ENCODE data around the gene RSRP1.

Gene RSRP1

DNA sequence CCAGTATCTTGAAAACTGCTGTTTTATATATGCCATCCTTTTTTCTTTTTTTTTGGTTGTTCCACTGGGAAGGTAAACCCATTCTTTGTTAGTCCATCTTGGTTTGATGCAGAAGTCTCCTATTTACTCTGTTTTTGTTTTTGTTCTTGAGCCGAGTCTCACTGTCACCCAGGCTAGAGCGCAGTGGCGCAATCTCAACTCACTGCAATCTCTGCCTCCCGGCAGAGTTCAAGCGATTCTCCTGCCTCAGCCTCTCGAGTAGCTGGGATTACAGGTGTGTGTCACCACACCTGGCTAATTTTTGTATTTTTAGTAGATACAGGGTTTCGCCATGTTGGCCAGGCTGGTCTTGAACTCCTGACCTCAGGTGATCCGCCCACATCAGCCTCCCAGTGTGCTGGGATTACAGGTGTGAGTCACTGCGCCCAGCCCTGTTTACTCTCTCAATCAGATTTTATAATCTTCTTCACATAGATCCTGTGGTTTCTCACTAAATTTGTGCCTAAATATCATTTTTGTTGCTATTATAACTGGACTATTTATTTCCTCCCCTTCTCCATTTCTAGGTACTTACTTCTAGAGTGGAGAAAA lies 27.5 kb downstream of the RSRP1 start:
- no peak for DNase-seq (ENCODE audit: extremely low read depth in 1 of 2, low read depth in 1 of 2)

DNA sequence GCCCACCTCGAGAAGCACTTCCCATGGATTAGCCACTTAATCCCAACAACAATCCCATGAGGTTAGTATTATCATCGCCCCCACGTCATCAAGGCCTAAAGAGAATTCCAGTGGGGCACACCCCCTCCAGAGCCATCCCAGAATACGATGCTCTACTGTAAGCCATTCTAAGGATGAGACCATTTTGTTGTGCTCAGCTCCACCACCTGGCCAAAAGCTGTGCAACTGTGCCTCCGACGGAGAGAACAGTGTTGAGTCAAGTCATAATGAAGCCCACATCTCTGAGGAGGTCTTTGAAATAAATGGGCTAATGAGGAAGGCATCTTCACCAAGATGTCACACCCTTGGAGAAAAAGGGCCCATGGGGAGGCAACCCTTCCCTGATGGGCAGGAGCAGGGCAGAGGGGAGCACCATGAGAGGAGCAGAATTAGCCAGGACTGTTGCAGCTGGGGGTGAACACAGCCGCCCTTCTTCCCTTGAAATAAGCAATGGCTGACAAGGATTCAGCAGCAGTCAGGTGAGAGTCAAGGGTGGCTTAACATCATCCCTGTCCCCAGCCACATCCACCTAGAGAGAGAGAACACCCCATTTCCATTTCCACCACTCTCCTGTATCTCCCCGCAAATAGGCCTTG lies 29.5 kb downstream of the RSRP1 start:
- DNase-seq (ENCODE audit: extremely low read depth in 1 of 2, low read depth in 1 of 2), result no peak

DNA sequence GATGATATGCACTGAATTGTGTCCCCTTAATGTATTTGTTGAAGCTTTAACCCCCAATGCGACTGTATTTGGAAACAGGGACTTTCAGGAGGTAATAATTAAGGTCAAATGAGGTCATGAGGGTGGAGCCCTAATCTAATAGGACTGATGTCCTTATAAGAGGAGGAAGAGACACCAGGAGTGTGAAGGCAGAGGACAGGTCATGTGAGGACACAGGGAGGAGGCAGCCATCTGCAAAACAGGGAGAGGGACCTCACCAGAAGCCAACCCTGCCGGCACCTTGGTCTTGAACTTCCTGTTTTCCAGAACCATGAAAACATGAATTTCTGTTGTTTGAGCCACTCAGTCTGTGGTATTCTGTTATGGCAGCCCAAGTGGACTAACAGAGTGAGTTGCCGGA lies 30.2 kb downstream of the RSRP1 start:
- no peak for DNase-seq (ENCODE audit: extremely low read depth in 1 of 2, low read depth in 1 of 2)

DNA sequence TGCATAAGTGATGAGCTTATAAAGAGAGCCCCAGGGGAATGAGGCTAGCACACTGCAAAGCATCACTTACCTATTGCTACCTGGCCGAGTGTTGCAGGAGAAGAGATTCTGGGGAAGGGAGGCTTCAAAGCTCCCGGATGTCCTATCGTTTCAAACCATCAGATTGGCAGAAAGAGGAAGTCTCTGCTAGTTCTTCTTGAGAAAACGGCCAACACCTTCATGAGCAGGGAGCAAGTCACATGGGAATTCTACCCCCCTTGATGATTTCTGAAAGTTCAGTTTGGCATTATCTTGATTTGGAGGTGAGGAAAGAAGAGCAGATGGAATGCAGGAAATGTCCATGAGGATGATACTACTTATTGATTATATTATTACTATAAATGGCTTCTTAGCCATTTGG lies 31.1 kb downstream of the RSRP1 start:
- DNase-seq (ENCODE audit: extremely low read depth in 1 of 2, low read depth in 1 of 2), result no peak

DNA sequence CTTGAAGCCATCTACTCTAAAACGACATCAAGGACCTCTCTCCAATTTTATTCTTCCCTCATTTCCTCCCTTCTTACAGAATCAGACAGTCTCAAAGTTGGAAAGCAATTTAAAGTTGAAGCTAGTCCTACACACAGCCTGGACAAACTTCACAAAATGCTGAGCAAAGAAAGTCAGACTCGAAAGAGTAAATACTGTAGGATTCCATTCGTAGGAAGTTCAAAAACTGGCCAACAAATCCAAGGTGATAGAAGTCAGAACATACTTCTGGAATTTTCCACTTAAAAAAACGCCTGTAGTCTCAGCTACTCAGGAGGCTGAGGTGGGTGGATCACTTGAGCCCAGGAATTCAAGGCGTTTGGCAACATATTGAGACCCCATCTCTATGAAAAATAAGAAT lies 34.5 kb downstream of the RSRP1 start:
- DNase-seq (ENCODE audit: extremely low read depth in 1 of 2, low read depth in 1 of 2), result no peak

DNA sequence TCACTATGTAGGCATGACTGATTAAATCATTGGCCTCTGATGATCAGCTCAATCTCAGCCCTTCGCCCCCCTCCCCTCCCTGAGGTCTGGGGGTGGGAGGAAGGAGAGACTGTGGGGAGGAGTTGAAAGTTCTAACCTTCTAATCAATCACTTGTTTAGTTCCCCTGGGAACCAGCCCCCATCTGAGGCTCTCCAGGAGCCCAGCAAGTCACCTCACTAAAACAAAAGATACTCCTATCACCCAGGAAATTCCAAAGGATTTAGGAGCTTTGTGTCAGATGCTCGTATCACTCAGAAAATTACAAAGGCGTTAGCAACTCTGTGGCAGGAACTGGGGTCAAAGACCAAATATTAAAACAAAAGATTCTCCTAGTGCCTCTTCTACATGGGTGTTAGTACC lies 36.5 kb downstream of the RSRP1 start:
- no peak for DNase-seq (ENCODE audit: extremely low read depth in 1 of 2, low read depth in 1 of 2)

DNA sequence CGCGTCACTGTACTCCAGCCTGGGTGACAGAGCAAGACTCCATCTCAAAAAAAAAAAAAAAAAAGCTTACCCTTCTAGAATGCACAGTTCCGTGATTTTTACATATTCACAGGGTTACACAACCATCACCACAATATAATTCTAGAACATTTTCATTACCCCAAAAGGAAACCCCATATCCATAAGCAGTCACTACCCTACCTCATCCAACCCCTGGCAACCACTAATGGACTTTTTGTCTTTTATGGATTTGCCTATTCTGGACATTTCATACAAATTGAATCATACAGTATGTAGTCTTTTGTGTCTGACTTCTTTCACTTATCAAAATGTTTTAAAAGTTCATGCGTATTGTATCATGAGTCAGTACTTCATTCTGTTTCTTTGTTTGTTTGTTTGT lies 37.7 kb downstream of the RSRP1 start:
- DNase-seq (ENCODE audit: extremely low read depth in 1 of 2, low read depth in 1 of 2), result no peak

DNA sequence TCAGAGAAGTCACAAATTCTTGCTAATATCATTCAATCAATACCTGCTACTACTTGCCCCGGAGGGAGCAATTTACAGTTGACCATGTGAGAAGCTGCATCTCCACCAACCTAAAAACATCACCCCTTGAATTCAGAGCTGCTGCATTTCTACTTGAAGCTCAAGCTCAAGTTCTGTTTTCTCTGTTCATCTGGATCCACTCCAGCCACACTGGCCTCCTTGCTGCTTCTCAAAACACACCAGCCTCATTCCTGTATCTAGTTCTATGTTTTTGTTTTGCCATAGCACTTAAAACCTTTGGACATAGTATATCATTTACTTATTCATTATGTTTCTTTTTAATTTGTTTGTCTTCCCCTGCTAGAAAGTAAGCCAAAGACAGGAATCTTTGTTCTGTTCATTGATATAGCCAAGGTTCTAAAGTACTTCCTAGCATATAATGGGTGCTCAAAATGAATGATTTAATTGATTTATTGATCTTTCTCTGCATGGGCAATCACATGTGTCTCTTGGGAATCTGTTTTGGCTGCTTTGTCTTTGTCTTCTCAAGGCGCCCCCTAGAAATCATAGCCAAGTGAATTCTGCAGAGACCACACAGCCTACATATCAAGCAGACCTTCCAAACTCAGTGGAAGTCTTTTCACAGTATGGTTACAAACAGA lies 38.6 kb downstream of the RSRP1 start:
- no peak for DNase-seq (ENCODE audit: extremely low read depth in 1 of 2, low read depth in 1 of 2)

DNA sequence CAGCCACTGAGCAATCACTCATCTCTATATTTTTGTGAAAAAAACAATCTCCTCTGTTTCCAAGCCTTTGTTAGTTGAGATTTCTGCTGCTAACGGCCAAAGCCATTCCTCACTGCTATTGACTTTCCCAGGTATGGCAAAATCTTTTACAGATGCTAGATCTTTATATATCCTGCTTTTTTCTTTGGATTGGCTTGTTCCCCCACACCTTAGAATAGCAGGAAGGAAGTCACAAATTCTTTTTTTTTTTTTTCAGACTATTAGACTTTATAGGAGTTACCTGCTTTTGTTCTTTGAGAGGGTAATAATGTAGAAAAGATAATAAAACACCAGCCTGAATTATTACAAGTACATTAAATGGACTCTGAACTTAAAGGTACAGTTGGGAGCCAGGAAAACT lies 39.2 kb downstream of the RSRP1 start:
- no peak for DNase-seq (ENCODE audit: extremely low read depth in 1 of 2, low read depth in 1 of 2)

DNA sequence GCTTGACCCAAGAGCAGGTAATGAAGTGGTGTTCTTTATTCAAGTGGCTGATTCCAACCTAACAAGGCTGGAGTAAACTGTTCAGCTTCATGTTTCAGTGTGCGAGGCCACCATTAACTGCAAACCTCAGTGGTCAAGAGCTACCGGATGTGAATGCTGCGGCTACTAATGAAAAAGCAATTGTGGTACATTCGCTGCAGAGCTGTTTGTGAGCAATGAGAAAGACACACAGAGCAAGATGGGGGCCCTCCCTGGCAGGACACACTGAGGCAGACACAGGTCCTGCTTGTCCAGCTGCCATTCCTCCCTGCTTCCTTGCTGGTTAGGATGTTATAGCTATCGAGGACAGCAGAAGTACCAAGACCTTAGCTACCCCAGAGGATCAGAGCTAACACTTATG lies 41.1 kb downstream of the RSRP1 start:
- no peak for DNase-seq (ENCODE audit: extremely low read depth in 1 of 2, low read depth in 1 of 2)

DNA sequence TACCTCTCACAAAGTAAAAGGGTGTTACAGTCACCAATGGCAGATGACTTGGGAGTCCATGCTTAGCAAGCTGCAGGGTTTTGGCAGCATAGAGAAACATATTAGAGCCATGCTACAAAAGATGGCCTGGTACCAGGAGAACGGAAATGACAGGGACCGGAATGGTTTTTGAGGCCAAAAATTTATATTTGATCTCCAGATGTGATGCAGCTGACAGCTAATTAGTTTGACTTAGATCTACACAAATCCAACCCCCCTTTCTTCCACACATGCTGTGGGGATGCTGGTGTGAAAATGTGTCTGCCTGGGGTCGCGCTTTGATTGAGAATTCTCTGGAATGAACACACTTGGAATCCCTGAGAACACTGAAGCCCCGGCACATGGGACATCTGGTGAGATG lies 41.5 kb downstream of the RSRP1 start:
- DNase-seq (ENCODE audit: extremely low read depth in 1 of 2, low read depth in 1 of 2), result no peak

DNA sequence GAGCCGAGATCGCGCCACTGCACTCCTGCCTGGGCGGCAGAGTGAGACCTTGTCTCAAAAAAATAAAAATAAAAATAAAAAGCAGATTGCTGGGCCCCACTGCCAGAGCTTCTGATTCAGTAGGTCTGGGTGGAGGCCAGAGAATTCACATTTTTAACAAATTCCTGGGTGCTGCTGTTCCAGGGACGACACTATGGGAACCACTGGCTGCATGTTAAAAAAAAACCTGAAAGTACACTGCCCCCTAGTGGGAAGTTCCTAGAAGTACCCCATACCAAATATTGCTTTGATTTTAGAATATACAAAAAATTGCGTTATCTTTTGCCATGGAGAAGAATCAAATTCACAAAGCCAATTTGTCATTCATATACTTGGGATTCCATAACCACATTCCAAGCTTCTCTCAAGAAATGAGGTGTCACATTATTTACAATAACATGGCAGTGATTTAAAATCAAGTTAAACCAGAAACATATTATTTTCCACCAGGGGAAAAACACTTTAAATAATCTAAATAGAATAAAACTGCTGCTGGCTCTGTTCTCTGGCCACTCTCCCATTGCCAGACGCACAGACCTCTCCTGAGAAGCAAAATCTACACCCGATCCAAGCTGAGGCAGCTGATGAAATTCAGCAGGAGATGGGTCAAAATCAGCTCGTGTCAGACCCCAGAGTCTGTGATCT lies 42.3 kb downstream of the RSRP1 start:
- DNase-seq (ENCODE audit: extremely low read depth in 1 of 2, low read depth in 1 of 2), result no peak

DNA sequence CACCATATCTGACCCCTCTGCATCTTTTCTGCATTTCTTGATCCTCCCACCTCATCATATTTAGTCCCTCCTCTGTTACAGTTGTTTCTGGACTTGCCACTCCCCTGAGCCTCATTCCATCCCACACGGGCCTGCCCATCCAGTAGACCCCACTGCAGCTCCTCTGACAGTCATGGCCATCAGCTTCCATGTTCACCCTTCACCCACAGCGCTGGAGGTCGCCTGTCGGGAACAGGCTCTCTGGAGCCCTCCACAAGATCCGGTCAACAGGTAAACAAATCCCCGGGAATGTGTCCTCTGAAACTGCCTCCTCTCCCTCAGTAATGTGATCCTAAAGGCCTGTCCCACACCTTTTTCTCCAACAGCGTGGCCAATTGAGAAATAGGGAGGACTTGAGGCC lies 46.2 kb downstream of the RSRP1 start:
- DNase-seq (ENCODE audit: extremely low read depth in 1 of 2, low read depth in 1 of 2), result no peak

DNA sequence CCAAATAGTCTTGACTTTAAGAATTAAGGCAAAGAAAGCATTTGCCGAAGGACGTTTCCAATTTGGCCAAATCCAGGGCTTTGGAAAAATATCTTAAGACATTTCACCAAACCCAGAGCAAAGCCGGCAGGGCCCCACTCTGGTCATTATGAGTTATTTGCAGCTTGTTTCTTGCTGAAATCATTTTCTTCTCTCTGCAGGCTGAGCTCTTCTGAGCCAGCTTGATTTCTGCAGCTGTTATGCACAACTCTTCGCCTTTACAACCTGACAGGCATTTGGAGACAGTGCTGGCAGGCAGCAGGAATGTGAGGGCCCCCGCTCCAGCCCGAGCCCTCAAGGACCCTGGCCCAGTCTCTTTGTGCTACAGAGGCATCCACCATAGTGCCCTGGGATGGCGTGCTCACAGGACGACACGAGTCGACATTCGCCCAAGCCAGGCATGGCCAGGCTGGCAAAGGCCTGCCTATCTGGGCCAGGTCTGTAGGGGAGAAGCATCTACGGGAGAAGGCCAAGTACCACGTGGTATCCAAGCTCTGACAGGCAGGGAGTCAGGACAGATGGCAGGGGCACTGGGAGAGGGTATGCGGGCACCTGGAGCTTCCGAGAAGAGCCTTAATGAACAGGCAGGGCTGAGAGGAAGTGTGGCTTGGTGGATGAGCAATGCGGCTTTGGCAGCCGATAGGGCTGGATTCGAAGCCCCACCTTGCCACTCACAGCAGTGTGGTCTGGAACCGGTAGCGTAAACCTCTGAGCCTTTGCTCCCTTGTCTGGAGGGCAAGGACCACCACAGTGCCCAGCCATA lies 47.2 kb downstream of the RSRP1 start:
- no peak for DNase-seq (ENCODE audit: extremely low read depth in 1 of 2, low read depth in 1 of 2)

DNA sequence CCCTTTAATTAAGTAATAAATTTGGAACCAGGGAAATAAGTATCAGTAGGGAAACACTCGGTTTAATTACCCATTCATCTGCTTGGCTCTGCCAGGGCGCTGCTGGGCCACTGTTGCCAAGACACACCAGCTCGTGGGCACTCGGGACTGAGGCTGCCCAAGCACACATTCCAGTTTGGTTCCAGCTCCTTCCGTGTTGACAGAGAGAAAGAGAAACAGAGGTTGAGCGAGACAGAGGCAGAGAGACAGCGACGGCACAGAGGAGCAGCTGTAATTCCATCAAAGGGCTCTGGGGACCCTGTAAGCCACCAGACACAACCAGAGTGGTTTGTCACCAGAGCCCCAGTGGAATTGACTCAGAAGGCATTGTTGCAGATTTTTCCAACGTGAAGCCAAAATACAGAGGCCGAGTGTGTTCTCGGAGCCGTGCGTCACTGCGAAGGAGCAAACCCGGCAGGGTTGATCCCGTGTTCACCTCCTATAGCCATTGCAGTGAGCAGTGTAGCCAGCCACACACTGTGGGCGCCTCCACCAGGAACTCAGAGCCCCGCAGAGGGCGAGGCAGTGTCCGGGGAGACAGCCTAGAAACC lies 48.5 kb downstream of the RSRP1 start:
- DNase-seq (ENCODE audit: extremely low read depth in 1 of 2, low read depth in 1 of 2), result no peak

DNA sequence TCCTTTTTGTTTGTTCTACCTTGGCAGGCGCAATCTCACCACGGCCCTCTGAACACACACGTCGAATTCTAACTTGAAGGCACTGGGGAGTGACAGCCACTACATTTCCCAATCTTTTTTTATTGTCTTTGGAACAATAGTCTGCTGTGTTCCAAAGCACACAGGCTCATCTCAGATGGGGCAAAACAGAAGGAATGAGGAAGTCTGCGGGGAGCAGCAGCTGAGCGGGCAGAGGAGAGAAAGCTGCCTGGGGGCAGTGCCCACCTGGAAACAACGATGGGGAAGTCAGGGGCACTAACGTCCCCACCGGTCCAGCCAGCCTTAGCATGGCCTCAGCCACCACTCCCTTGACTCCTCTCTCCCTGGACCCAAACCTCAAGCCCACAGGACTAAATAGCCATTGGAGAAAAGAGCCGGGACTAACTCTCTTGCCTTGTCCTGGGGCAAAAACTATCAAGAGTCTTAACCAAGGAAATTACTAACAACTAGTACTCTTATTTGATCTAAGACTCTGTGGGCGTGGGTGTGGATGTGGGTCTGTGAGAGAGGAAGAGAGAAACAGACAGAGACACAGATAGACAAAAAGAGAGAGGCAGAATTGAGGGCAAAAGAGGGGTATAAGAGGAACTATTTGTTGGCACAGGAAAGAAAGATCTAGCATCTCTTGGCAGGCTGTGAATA lies 49.1 kb downstream of the RSRP1 start:
- DNase-seq (ENCODE audit: extremely low read depth in 1 of 2, low read depth in 1 of 2), result no peak

DNA sequence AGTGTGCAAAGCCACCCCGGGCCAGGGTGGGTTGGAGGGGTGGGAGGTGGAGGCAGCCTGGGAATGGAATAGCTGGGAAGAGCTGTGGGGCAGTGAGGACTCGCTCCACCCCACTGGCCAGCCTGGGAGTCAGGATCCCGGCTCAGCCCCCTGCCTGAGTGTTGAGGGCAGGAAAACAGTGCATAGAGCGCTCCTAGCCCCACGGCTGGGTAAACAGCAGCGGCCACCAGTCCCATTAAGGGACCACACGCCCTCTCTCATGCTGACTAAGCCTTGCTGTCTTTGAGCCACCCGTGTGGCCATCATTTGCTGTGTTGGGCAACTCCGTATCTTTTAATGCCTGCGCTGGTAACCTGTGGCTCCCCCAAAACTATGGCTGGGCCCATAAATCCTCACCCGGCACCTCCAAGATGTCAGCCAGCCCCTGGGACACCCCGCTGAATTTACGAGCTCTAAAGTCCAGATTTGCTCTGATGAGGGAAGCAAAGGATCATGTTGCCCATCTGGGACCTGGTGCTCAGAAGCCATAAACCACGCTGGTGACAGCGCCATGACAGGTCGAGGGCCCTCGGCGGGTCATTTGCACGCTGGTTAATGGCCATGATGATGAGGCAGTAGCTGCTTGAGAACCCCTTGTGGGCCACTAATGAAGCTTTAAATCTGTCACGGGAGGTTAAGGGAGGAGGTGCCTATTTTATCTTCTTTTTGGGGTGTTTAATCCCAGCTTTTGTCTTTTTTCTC lies 49.8 kb downstream of the RSRP1 start:
- no peak for DNase-seq (ENCODE audit: extremely low read depth in 1 of 2, low read depth in 1 of 2)

DNA sequence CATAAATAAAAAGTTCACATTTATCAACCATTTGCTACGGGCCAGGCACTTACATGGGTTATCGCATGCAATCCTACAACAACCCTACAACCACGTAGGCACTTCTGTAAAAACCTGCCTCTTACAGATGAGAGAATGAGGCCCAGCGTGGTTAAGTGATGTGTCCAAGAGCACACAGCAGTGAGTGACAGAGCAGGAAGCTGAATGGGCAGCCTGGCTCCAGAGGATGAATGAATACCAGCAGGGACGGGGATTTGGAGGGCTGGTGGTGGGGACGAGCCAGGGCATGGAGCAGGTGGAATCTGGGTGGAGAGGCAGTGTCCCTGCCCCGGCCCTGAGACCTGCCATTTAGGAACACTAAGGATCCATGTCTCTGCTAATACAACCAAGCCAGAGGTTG lies 50.4 kb downstream of the RSRP1 start:
- DNase-seq (ENCODE audit: extremely low read depth in 1 of 2, low read depth in 1 of 2), result no peak

DNA sequence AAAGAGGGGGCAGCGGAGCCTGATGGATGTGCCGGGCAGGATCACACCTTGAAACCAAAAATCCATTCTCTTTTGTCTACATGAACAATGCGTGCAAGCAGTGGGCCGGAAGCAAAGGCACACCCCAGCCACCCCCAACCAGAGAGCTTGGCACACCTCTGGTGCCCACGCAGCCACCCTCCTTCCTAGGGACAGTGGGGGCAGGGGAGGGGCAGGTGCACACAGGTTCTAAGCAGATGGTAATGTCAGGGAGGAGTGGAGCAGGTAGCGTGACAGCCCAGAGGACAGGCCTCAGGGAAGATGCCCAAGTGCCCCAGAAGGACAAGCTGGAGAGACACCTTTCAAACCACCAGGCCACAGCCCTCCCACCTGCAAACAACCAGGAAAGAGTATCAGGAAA lies 51.4 kb downstream of the RSRP1 start:
- no peak for DNase-seq (ENCODE audit: extremely low read depth in 1 of 2, low read depth in 1 of 2)

DNA sequence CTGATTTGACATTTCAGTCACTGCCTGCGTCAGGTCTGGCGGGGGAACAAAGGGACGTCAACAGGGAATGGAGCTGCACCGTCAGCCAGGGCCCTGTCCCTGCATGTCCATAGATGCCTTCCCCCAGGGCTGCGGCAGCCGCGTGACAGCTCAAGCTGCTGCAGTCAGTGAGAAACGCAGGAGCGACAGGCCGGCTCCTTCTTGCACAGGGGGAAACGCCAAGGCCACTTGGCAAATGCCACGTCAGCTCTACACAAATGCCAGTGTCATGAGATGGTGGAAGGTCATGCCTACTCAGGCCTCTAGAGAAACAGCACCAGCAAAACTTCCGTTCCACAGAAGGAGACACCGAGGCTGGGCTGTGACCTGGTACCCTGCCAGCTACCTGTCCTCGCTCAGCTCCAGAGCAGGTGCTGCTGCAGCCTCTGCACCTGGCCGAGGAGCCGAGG lies 52.7 kb downstream of the RSRP1 start:
- no peak for DNase-seq (ENCODE audit: extremely low read depth in 1 of 2, low read depth in 1 of 2)

All from activated CD8-positive, alpha-beta memory T cell treated with anti-CD3 and anti-CD28 coated beads for 1 hour (primary cell).